Measurements from ENCODE around the gene IL3RA. TPM values are rescaled to one million over a fixed set of nuclear protein-coding genes. Genes with fewer than 3 reads are reported as not detected.
"Not testable (repeated sequence)": the region's sequence is repeated elsewhere in the genome, so short reads cannot be mapped to it uniquely, and the experiment has no call there.

The IL3RA gene
- polyA plus RNA-seq, 1 donor (not counting 4 experiments of a cell fraction or from before 2014, with no cell fraction given): not detected

DNA sequence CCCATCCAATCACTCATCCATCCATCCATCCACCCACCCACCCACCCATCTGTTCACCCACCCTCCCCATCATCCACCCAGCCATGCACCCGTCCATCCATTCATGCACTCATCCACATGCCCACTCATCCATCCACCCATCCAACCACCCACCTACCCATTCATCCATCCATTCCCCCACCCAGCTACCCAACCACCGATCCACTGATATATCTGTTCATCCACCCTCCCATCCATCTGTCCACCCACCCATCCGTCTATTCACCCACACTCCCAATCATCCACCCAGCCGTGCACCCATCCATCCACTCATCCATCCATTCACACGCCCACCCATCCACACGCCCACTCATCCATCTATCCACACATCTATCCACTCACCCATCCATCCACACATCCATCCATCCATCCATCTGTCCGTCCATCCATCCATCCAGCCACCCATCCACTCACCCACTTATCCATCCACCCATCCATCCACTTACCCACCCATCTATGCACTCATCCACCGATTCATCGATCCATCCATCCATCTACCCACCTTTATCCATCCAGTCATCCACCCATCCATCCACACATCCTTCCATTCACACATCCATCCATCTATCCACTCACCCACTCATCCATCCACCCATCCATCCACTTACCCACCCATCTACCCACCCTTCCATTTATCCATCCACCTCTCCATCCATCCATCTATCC, 87.7 kb downstream of the IL3RA start:
- Histone ChIP-seq H3K9me1 (ENCODE audit: control insufficient read depth, extremely low read depth, insufficient read depth, low read length) (no peaks in the 10 kb centered on the region), H3K9ac (ENCODE audit: control insufficient read depth, extremely low read depth, insufficient read depth, low read length) (no peak overlapping the region), H3K27me3 (ENCODE audit: control insufficient read depth, extremely low read depth, insufficient read depth, low read length) (no peaks in the 10 kb centered on the region), H3K36me3 (ENCODE audit: control insufficient read depth in 2 of 2, extremely low read depth in 1 of 2, insufficient read depth in 2 of 2, low read length in 2 of 2) (peaks cover 0 to 11% of the 10 kb centered on the region in 2 experiments), H3K4me3 (ENCODE audit: control insufficient read depth in 2 of 3, extremely low read depth in 1 of 3, insufficient read depth in 2 of 3, low read depth in 1 of 3, low read length in 3 of 3) (no peak overlapping the region), H2AFZ (ENCODE audit: control insufficient read depth, low read length) (no peak overlapping the region), H3K27ac (ENCODE audit: control insufficient read depth, insufficient read depth, low read length) (no peak overlapping the region), H4K20me1 (ENCODE audit: control insufficient read depth, extremely low read depth, insufficient read depth, low read length) (no peaks in the 10 kb centered on the region), H3K4me2 (ENCODE audit: control insufficient read depth, extremely low read depth, insufficient read depth, low read depth, low read length) (no peak overlapping the region), H3K4me1 (ENCODE audit: control insufficient read depth, extremely low read depth, insufficient read depth, low read length) (no peaks in the 10 kb centered on the region), H3K79me2 (ENCODE audit: control insufficient read depth, insufficient read depth, low read length) (no peaks in the 10 kb centered on the region), H3K9me3 (ENCODE audit: control insufficient read depth, low read depth, low read length) (peaks cover 13% of the 10 kb centered on the region)
- TF ChIP-seq, protein P1, sequence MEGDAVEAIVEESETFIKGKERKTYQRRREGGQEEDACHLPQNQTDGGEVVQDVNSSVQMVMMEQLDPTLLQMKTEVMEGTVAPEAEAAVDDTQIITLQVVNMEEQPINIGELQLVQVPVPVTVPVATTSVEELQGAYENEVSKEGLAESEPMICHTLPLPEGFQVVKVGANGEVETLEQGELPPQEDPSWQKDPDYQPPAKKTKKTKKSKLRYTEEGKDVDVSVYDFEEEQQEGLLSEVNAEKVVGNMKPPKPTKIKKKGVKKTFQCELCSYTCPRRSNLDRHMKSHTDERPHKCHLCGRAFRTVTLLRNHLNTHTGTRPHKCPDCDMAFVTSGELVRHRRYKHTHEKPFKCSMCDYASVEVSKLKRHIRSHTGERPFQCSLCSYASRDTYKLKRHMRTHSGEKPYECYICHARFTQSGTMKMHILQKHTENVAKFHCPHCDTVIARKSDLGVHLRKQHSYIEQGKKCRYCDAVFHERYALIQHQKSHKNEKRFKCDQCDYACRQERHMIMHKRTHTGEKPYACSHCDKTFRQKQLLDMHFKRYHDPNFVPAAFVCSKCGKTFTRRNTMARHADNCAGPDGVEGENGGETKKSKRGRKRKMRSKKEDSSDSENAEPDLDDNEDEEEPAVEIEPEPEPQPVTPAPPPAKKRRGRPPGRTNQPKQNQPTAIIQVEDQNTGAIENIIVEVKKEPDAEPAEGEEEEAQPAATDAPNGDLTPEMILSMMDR (optimal IDR thresholded peaks at IDR 0.05 in 1 of 3, IDR thresholded peaks at IDR 0.05 in 1 of 3, conservative IDR thresholded peaks at IDR 0.05 in 1 of 3; ENCODE audit: extremely low read depth in 1 of 3, insufficient read depth in 2 of 3, low read length in 3 of 3): no peak
- no peak for TF ChIP-seq EZH2 (IDR thresholded peaks at IDR 0.05; ENCODE audit: low read length)
- dilution Hi-C loops (cut with MboI; ENCODE audit: extremely low pct_ligation_motif_present, low sequenced_read_pairs): no loop called here
- FAIRE-seq: no peak
- no peak for DNase-seq (ENCODE audit: low read depth, low spot score)

- no peak for FAIRE-seq
- Histone ChIP-seq H3K9ac (ENCODE audit: control insufficient read depth, extremely low read depth, insufficient read depth, low read length) (no peak overlapping the region), H3K36me3 (ENCODE audit: control insufficient read depth in 2 of 2, extremely low read depth in 1 of 2, insufficient read depth in 2 of 2, low read length in 2 of 2) (peaks cover 0 to 11% of the 10 kb centered on the region in 2 experiments), H3K27ac (ENCODE audit: control insufficient read depth, insufficient read depth, low read length) (no peak overlapping the region), H3K4me1 (ENCODE audit: control insufficient read depth, extremely low read depth, insufficient read depth, low read length) (no peaks in the 10 kb centered on the region), H3K9me1 (ENCODE audit: control insufficient read depth, extremely low read depth, insufficient read depth, low read length) (no peaks in the 10 kb centered on the region), H2AFZ (ENCODE audit: control insufficient read depth, low read length) (no peak overlapping the region), H3K27me3 (ENCODE audit: control insufficient read depth, extremely low read depth, insufficient read depth, low read length) (no peaks in the 10 kb centered on the region), H4K20me1 (ENCODE audit: control insufficient read depth, extremely low read depth, insufficient read depth, low read length) (no peaks in the 10 kb centered on the region), H3K9me3 (ENCODE audit: control insufficient read depth, low read depth, low read length) (peaks cover 13% of the 10 kb centered on the region), H3K79me2 (ENCODE audit: control insufficient read depth, insufficient read depth, low read length) (no peaks in the 10 kb centered on the region), H3K4me2 (ENCODE audit: control insufficient read depth, extremely low read depth, insufficient read depth, low read depth, low read length) (no peak overlapping the region), H3K4me3 (ENCODE audit: control insufficient read depth in 2 of 3, extremely low read depth in 1 of 3, insufficient read depth in 2 of 3, low read depth in 1 of 3, low read length in 3 of 3) (no peak overlapping the region)
- no peak for DNase-seq (ENCODE audit: low read depth, low spot score)
- dilution Hi-C loops (cut with MboI; ENCODE audit: extremely low pct_ligation_motif_present, low sequenced_read_pairs): no loop called here
- TF ChIP-seq, protein P1 (optimal IDR thresholded peaks at IDR 0.05 in 1 of 3, IDR thresholded peaks at IDR 0.05 in 1 of 3, conservative IDR thresholded peaks at IDR 0.05 in 1 of 3; ENCODE audit: extremely low read depth in 1 of 3, insufficient read depth in 2 of 3, low read length in 3 of 3): no peak
- no peak for TF ChIP-seq EZH2 (IDR thresholded peaks at IDR 0.05; ENCODE audit: low read length)
Observed at GRCh38 chrX:1425381-1425780, 88.8 kb downstream of the IL3RA start.

- Histone ChIP-seq H3K36me3 (ENCODE audit: control insufficient read depth in 2 of 2, extremely low read depth in 1 of 2, insufficient read depth in 2 of 2, low read length in 2 of 2) (peaks cover 0 to 11% of the 10 kb centered on the region in 2 experiments), H3K9me3 (ENCODE audit: control insufficient read depth, low read depth, low read length) (peaks cover 13% of the 10 kb centered on the region)
- H3K9me1 ChIP-seq (ENCODE audit: control insufficient read depth, extremely low read depth, insufficient read depth, low read length); H3K9ac ChIP-seq (ENCODE audit: control insufficient read depth, extremely low read depth, insufficient read depth, low read length); FAIRE-seq; H3K79me2 ChIP-seq (ENCODE audit: control insufficient read depth, insufficient read depth, low read length); H3K4me1 ChIP-seq (ENCODE audit: control insufficient read depth, extremely low read depth, insufficient read depth, low read length); H2AFZ ChIP-seq (ENCODE audit: control insufficient read depth, low read length); H4K20me1 ChIP-seq (ENCODE audit: control insufficient read depth, extremely low read depth, insufficient read depth, low read length); H3K4me3 ChIP-seq (ENCODE audit: control insufficient read depth in 2 of 3, extremely low read depth in 1 of 3, insufficient read depth in 2 of 3, low read depth in 1 of 3, low read length in 3 of 3); H3K4me2 ChIP-seq (ENCODE audit: control insufficient read depth, extremely low read depth, insufficient read depth, low read depth, low read length); H3K27ac ChIP-seq (ENCODE audit: control insufficient read depth, insufficient read depth, low read length); DNase-seq (ENCODE audit: low read depth, low spot score); H3K27me3 ChIP-seq (ENCODE audit: control insufficient read depth, extremely low read depth, insufficient read depth, low read length); dilution Hi-C loops (cut with MboI; ENCODE audit: extremely low pct_ligation_motif_present, low sequenced_read_pairs): not testable (repeated sequence)
Observed at GRCh38 chrX:1426321-1426720, 89.7 kb downstream of the IL3RA start.
